H1 (cell line): ENCODE data around the gene KCNN1. TPM values are rescaled to one million over a fixed set of nuclear protein-coding genes. Genes with fewer than 3 reads are reported as not detected.

ENCODE experiments used
- CTCF ChIA-PET: fragments of 300-600 bp; sonication (Branson Sonifier 250); formaldehyde crosslinking; loops from one replicate; lab custom pipeline; 2021; ENCODE audit not compliant: partially characterized antibody; lab: Charles Lee
- POLR2A ChIA-PET: fragments of 300-600 bp; sonication (Branson Sonifier 250); formaldehyde crosslinking; loops from one replicate; lab custom pipeline; 2021; ENCODE audit warnings: inconsistent platforms; ENCODE audit not compliant: partially characterized antibody; lab: Charles Lee
- DNase-seq, 2 experiments: peaks; one replicate each; pipeline versions ENCODE4 v3.0.0 to v3.0.0-alpha.2; 2010 to 2022; ENCODE audit warnings: low spot score in 2 of 2, low read depth in 1 of 2, mixed read lengths in 1 of 2
- FAIRE-seq: peaks from 2 replicates; lab custom pipeline; 2011; peaks lifted over from hg19 to GRCh38; lab: Jason Lieb, UNC
- H2AFZ ChIP-seq: 2 replicates; pipeline ENCODE4 v1.8.1; 2012; ENCODE audit warnings: low read length, inconsistent platforms
- H2AK5ac ChIP-seq: 2 replicates; pipeline ENCODE4 v1.6.1; 2013; ENCODE audit warnings: low read depth, low read length
- H2BK120ac ChIP-seq: replicated peaks from 2 replicates; pipeline ENCODE3; 2013; ENCODE audit warnings: low read depth, low read length, inconsistent platforms
- H2BK12ac ChIP-seq: 2 replicates; pipeline ENCODE4 v1.6.1; 2013; ENCODE audit warnings: low read depth, low read length
- H2BK15ac ChIP-seq: 2 replicates; pipeline ENCODE4 v1.6.1; 2013; ENCODE audit warnings: low read length
- H2BK20ac ChIP-seq: 2 replicates; pipeline ENCODE4 v1.6.1; 2013; ENCODE audit warnings: low read length
- H2BK5ac ChIP-seq: 2 replicates; pipeline ENCODE4 v1.6.1; 2013; ENCODE audit warnings: low read depth, low read length
- H3K14ac ChIP-seq: 2 replicates; pipeline ENCODE4 v1.6.1; 2013; ENCODE audit warnings: inconsistent platforms; ENCODE audit not compliant: insufficient read length
- H3K18ac ChIP-seq: 2 replicates; pipeline ENCODE4 v1.6.1; 2013; ENCODE audit warnings: low read length; ENCODE audit errors: extremely low read depth
- H3K23ac ChIP-seq: 2 replicates; pipeline ENCODE4 v1.6.1; 2013; ENCODE audit warnings: inconsistent platforms; ENCODE audit not compliant: insufficient read length
- H3K23me2 ChIP-seq: 2 replicates; pipeline ENCODE4 v1.6.1; 2013; ENCODE audit warnings: low read depth, low read length
- H3K27ac ChIP-seq: 2 replicates; pipeline ENCODE4 v1.6.1; 2011; ENCODE audit warnings: low read depth, low read length, inconsistent platforms
- H3K27me3 ChIP-seq, 4 experiments: replicated peaks in 1 of 4; 1 replicate in 1 of 4; 2 replicates in 3 of 4; pipeline versions ENCODE4 v1.6.1 to v1.8.1; 2011 to 2013; ENCODE audit warnings: low read length in 3 of 4, mild to moderate bottlenecking in 3 of 4, inconsistent platforms in 2 of 4, mixed read lengths in 2 of 4, moderate library complexity in 1 of 4; ENCODE audit not compliant: control insufficient read depth in 3 of 4, insufficient read depth in 3 of 4; ENCODE audit errors: extremely low read depth in 1 of 4
- H3K36me3 ChIP-seq, 4 experiments: 2 replicates each; pipeline versions ENCODE4 v1.6.1 to v1.8.1; 2011 to 2013; ENCODE audit warnings: mild to moderate bottlenecking in 4 of 4, low read length in 3 of 4, moderate library complexity in 2 of 4, control low read depth in 1 of 4, inconsistent platforms in 1 of 4; ENCODE audit not compliant: insufficient read depth in 4 of 4, control insufficient read depth in 2 of 4
- H3K4ac ChIP-seq: replicated peaks from 2 replicates; pipeline ENCODE3; 2013; ENCODE audit warnings: low read length, low read depth, mixed read lengths, inconsistent platforms; ENCODE audit not compliant: insufficient read length
- H3K4me1 ChIP-seq, 4 experiments: replicated peaks in 1 of 4; 1 replicate in 1 of 4; 2 replicates in 3 of 4; pipeline versions ENCODE4 v1.6.1 to v1.8.1; 2011 to 2013; ENCODE audit warnings: low read length in 3 of 4, inconsistent platforms in 2 of 4, mixed read lengths in 1 of 4; ENCODE audit not compliant: insufficient read depth in 4 of 4, control insufficient read depth in 3 of 4
- H3K4me2 ChIP-seq, 2 experiments: 2 replicates each; pipeline versions ENCODE4 v1.6.1 to v1.8.1; 2011 to 2013; ENCODE audit warnings: low read depth in 2 of 2, low read length in 2 of 2, control low read depth in 1 of 2, inconsistent platforms in 1 of 2, mild to moderate bottlenecking in 1 of 2; ENCODE audit not compliant: insufficient read depth in 1 of 2
- H3K4me3 ChIP-seq, 4 experiments: fragments of 200-600, 300-600 bp in 1 of 4; sonication (generic), shearing (Covaris generic), sonication (Bioruptor Twin) in 1 of 4; 2 replicates each; pipeline versions ENCODE4 v1.5.1 to v1.8.1; 2011 to 2016; ENCODE audit warnings: low read length in 4 of 4, low read depth in 3 of 4, control low read depth in 2 of 4, inconsistent platforms in 2 of 4, mild to moderate bottlenecking in 2 of 4, mixed read lengths in 1 of 4, moderate library complexity in 1 of 4; ENCODE audit not compliant: insufficient read depth in 2 of 4; ENCODE audit errors: extremely low read depth in 1 of 4
- H3K56ac ChIP-seq: replicated peaks from 2 replicates; pipeline ENCODE3; 2013; ENCODE audit warnings: low read depth, mild to moderate bottlenecking, mixed read lengths, low read length, inconsistent platforms; ENCODE audit not compliant: insufficient read length
- H3K79me1 ChIP-seq: 2 replicates; pipeline ENCODE4 v1.6.1; 2013; ENCODE audit warnings: low read depth, low read length, control low read depth
- H3K79me2 ChIP-seq, 2 experiments: 2 replicates each; pipeline versions ENCODE4 v1.6.1 to v1.8.1; 2012 to 2013; ENCODE audit warnings: low read length in 2 of 2, mild to moderate bottlenecking in 2 of 2, inconsistent platforms in 1 of 2; ENCODE audit not compliant: insufficient read depth in 2 of 2, control insufficient read depth in 1 of 2
- H3K9ac ChIP-seq, 4 experiments: replicated peaks in 1 of 4; 1 replicate in 1 of 4; 2 replicates in 3 of 4; pipeline versions ENCODE4 v1.6.1 to v1.8.1; 2011 to 2013; ENCODE audit warnings: low read depth in 3 of 4, low read length in 3 of 4, control low read depth in 2 of 4, mild to moderate bottlenecking in 2 of 4, moderate library complexity in 2 of 4, inconsistent platforms in 1 of 4; ENCODE audit errors: extremely low read depth in 1 of 4
- H3K9me3 ChIP-seq, 2 experiments: 2 replicates each; pipeline versions ENCODE4 v1.6.1 to v1.8.1; 2012 to 2013; ENCODE audit warnings: mild to moderate bottlenecking in 2 of 2, moderate library complexity in 2 of 2, control low read depth in 1 of 2, inconsistent platforms in 1 of 2, low read depth in 1 of 2, low read length in 1 of 2, mixed read lengths in 1 of 2; ENCODE audit not compliant: insufficient read depth in 2 of 2
- H4K20me1 ChIP-seq, 2 experiments: replicated peaks in 1 of 2; 2 replicates each; pipeline versions ENCODE3 to v1.8.1; 2011 to 2013; ENCODE audit warnings: inconsistent platforms in 2 of 2, low read length in 2 of 2, mild to moderate bottlenecking in 1 of 2; ENCODE audit not compliant: insufficient read depth in 2 of 2, control insufficient read depth in 1 of 2
- H4K5ac ChIP-seq: 2 replicates; pipeline ENCODE4 v1.6.1; 2013; ENCODE audit warnings: low read length, low read depth, mixed read lengths, inconsistent platforms; ENCODE audit not compliant: insufficient read length
- H4K8ac ChIP-seq: 2 replicates; pipeline ENCODE4 v1.8.0; 2013; ENCODE audit warnings: mild to moderate bottlenecking, moderate library complexity, low read length, inconsistent platforms; ENCODE audit not compliant: insufficient read depth; ENCODE audit errors: extremely low read depth
- H4K91ac ChIP-seq: replicated peaks from 2 replicates; pipeline ENCODE3; 2013; ENCODE audit warnings: low read length, mixed read lengths, inconsistent platforms; ENCODE audit not compliant: insufficient read length
- MAFK ChIP-seq: IDR thresholded peaks from 2 replicates; pipeline ENCODE4 v1.6.1; 2012; ENCODE audit warnings: low read depth, mild to moderate bottlenecking, improper control_type of control experiment, low read length
- WGBS, 2 experiments: shearing (Covaris generic) in 1 of 2; methylation state at CpG; one replicate each; pipeline versions ENCODE4 v1.1.6 to v1.1.7; 2013 to 2015; ENCODE audit warnings: low lambda C conversion rate in 2 of 2, mixed read lengths in 2 of 2, inconsistent platforms in 1 of 2, low coverage in 1 of 2, missing lambda C conversion rate in 1 of 2; ENCODE audit not compliant: insufficient replicate concordance in 2 of 2, insufficient coverage in 1 of 2, insufficient read length in 1 of 2; ENCODE audit errors: extremely low coverage in 1 of 2, missing lambda C conversion rate in 1 of 2; 5-methylcytosine and 5-hydroxymethylcytosine counted together
- polyA plus RNA-seq, 7 experiments: library from polyadenylated mRNA; depleted of rRNA in 3 of 7; stranded (reverse) in 5 of 7; unstranded in 2 of 7; fragments of >200 nt in 5 of 7; fragments of 200-250 nt in 2 of 7; gene quantifications; 1 replicate in 5 of 7; 2 replicates in 1 of 7; 4 replicates in 1 of 7; pipeline versions ENCODE4 v1.2.1 to v1.2.3, GENCODE V29; 2011 to 2013; ENCODE audit warnings: missing spikeins in 2 of 7, mixed read lengths in 2 of 7
- total RNA-seq: library from RNA; stranded (reverse); fragmentation: NEBNext Ultra II Directional; extraction: Animal tissue kit (Norgen Biotek cat#: 25700); gene quantifications from 2 replicates; pipeline ENCODE4 v1.2.1, GENCODE V29; 2021

Gene KCNN1
- total and polyA plus RNA-seq, 2 of the 8 experiments (the other 6 are each of a cell fraction or from before 2014, with no cell fraction given): 11.0 to 12.5 TPM

DNA sequence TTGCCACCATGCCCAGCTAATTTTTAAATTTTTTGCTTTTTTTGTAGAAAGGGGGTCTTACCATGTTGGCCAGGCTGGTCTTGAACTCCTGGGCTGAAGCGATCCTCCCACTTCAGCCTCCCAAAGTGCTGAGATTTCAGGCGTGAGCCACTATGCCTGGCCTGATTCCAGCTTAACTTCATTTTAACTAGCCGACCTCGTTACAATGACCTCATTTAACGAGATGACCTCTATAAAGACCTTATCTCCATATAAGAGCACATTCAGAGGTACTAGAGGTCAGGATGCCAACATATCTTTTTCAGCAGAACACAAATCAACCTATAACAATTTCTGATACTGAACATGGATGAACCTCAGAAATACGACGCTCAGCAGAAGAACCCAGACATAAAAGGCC, 10.6 kb downstream of the KCNN1 start:
- no peak for TF ChIP-seq MAFK
- Histone ChIP-seq H2AK5ac (no peak overlapping the region), H3K4me1 (no peaks in the 10 kb centered on the region), H3K14ac (no peak overlapping the region), H3K27me3 (no peaks in the 10 kb centered on the region; a peak in 1 of 7 replicates), H2AFZ (no peak overlapping the region), H3K79me2 (no peaks in the 10 kb centered on the region), H4K8ac (no peak overlapping the region), H3K18ac (no peak overlapping the region), H2BK20ac (no peak overlapping the region), H3K9ac (no peak overlapping the region), H3K23ac (no peak overlapping the region), H3K79me1 (no peaks in the 10 kb centered on the region), H4K20me1 (no peaks in the 10 kb centered on the region), H4K91ac (no peak overlapping the region), H3K4me3 (no peak overlapping the region), H3K27ac (no peak overlapping the region), H3K36me3 (peaks cover 0 to 7% (median 1%) of the 10 kb centered on the region in 4 experiments; a peak in 2 of 8 replicates), H2BK120ac (no peak overlapping the region), H3K56ac (no peak overlapping the region), H2BK12ac (no peak overlapping the region), H3K4ac (no peak overlapping the region), H4K5ac (no peak overlapping the region), H2BK15ac (no peak overlapping the region), H3K23me2 (no peaks in the 10 kb centered on the region), H2BK5ac (no peak overlapping the region), H3K9me3 (no peaks in the 10 kb centered on the region), H3K4me2 (no peak overlapping the region)
- 84% methylated on average over 7 of the region's 7 CpGs; no CpG with 5 or more reads in 1 of the 2 experiments for WGBS, 2 experiments
- FAIRE-seq (no peak), DNase-seq (no peak)
- ChIA-PET CTCF (interaction anchor here (0.7 to 1.2 kb wide), 3 partner anchors 9 to 41 kb away, joined by 3 to 4 read pairs (median 3); no protein-coding TSS in a partner anchor), POLR2A (interaction anchor here (1.0 to 1.3 kb wide), 2 partner anchors 9 to 113 kb away, joined by 3 to 4 read pairs; no protein-coding TSS in a partner anchor)
